Measurements from ENCODE around the gene DYSF. TPM values are rescaled to one million over a fixed set of nuclear protein-coding genes. Genes with fewer than 3 reads are reported as not detected.

DYSF gene
- total RNA-seq, 4 donors from 2014 or later = 3.7 to 18.7 (median 10.6) TPM

GRCh38 chr2:71604726-71605120 lies 151.4 kb downstream of the DYSF start:
- Histone ChIP-seq H3K4me3 (no peak overlapping the region), H3K27me3 (no peaks in the 10 kb centered on the region), H3K4me1 (no peaks in the 10 kb centered on the region), H3K27ac (no peak overlapping the region), H3K36me3 (no peaks in the 10 kb centered on the region), H3K9me3 (no peaks in the 10 kb centered on the region)
- 75% methylated on average over 4 of the region's 4 CpGs; no CpG with 5 or more reads in 1 of the 2 donors for WGBS, 2 donors (ENCODE audit: low coverage in 1 of 2)
- in situ Hi-C loops (cut with MboI; ENCODE audit: low pct_ligation_motif_present in 1 of 4, low pct_unique_long_range_greater_than_20kb in 1 of 4, low sequenced_read_pairs in 3 of 4) (no loop called here), intact Hi-C loops (cut with DNase I; ENCODE audit: low total_unique reads) (no loop called here)
- DNase-seq = no peak
- TF ChIP-seq CTCF (IDR thresholded peaks at IDR 0.05) = no peak
- TF ChIP-seq POLR2AphosphoS5 (IDR thresholded peaks at IDR 0.05) = no peak
- no peak for TF ChIP-seq POLR2A (IDR thresholded peaks at IDR 0.05)
- TF ChIP-seq EP300 (IDR thresholded peaks at IDR 0.05; ENCODE audit: low read depth) = no peak

GRCh38 chr2:71605173-71605641 lies 151.8 kb downstream of the DYSF start:
- 66 to 100% methylated on average over 3 to 9 of the region's 9 CpGs for WGBS, 2 donors (ENCODE audit: low coverage in 1 of 2)
- intact Hi-C loops (cut with DNase I; ENCODE audit: low total_unique reads) = no loop called here
- Histone ChIP-seq H3K36me3 (no peaks in the 10 kb centered on the region), H3K27me3 (no peaks in the 10 kb centered on the region), H3K9me3 (no peaks in the 10 kb centered on the region), H3K4me3 (no peak overlapping the region), H3K27ac (no peak overlapping the region), H3K4me1 (no peaks in the 10 kb centered on the region)
- in situ Hi-C loops (cut with MboI; ENCODE audit: low pct_ligation_motif_present in 1 of 4, low pct_unique_long_range_greater_than_20kb in 1 of 4, low sequenced_read_pairs in 3 of 4) = no loop called here
- DNase-seq = no peak
- no peak for TF ChIP-seq POLR2A (IDR thresholded peaks at IDR 0.05)
- no peak for TF ChIP-seq EP300 (IDR thresholded peaks at IDR 0.05; ENCODE audit: low read depth)
- TF ChIP-seq CTCF (IDR thresholded peaks at IDR 0.05) = no peak
- no peak for TF ChIP-seq POLR2AphosphoS5 (IDR thresholded peaks at IDR 0.05)

- Histone ChIP-seq H3K36me3 (no peaks in the 10 kb centered on the region), H3K27me3 (no peaks in the 10 kb centered on the region), H3K4me3 (no peak overlapping the region), H3K9me3 (no peaks in the 10 kb centered on the region), H3K4me1 (no peaks in the 10 kb centered on the region), H3K27ac (no peak overlapping the region)
- intact Hi-C loops (cut with DNase I; ENCODE audit: low total_unique reads) = no loop called here
- in situ Hi-C loops (cut with MboI; ENCODE audit: low pct_ligation_motif_present in 1 of 4, low pct_unique_long_range_greater_than_20kb in 1 of 4, low sequenced_read_pairs in 3 of 4) = no loop called here
- no peak for TF ChIP-seq CTCF (IDR thresholded peaks at IDR 0.05)
- no peak for TF ChIP-seq POLR2A (IDR thresholded peaks at IDR 0.05)
- no peak for TF ChIP-seq EP300 (IDR thresholded peaks at IDR 0.05; ENCODE audit: low read depth)
- TF ChIP-seq POLR2AphosphoS5 (IDR thresholded peaks at IDR 0.05) = no peak
- 84% methylated on average over 7 of the region's 7 CpGs; no CpG with 5 or more reads in 1 of the 2 donors for WGBS, 2 donors (ENCODE audit: low coverage in 1 of 2)
- no peak for DNase-seq
Measured at GRCh38 chr2:71605781-71606241, 152.4 kb downstream of the DYSF start.

GRCh38 chr2:71606244-71606643 lies 152.9 kb downstream of the DYSF start:
- no peak for TF ChIP-seq CTCF (IDR thresholded peaks at IDR 0.05)
- no peak for TF ChIP-seq POLR2A (IDR thresholded peaks at IDR 0.05)
- TF ChIP-seq POLR2AphosphoS5 (IDR thresholded peaks at IDR 0.05) = no peak
- no peak for TF ChIP-seq EP300 (IDR thresholded peaks at IDR 0.05; ENCODE audit: low read depth)
- in situ Hi-C loops (cut with MboI; ENCODE audit: low pct_ligation_motif_present in 1 of 4, low pct_unique_long_range_greater_than_20kb in 1 of 4, low sequenced_read_pairs in 3 of 4) = no loop called here
- Histone ChIP-seq H3K4me3 (no peak overlapping the region), H3K9me3 (no peaks in the 10 kb centered on the region), H3K36me3 (no peaks in the 10 kb centered on the region), H3K4me1 (no peaks in the 10 kb centered on the region), H3K27me3 (no peaks in the 10 kb centered on the region), H3K27ac (no peak overlapping the region)
- intact Hi-C loops (cut with DNase I; ENCODE audit: low total_unique reads) = no loop called here
- WGBS, 2 donors (ENCODE audit: low coverage in 1 of 2) = 89% methylated on average over 3 of the region's 3 CpGs; no CpG with 5 or more reads in 1 of the 2 donors
- no peak for DNase-seq

All from transverse colon (tissue), 4 donors.